Suppressor macrophage (primary cell): ENCODE data around the gene SHC3.

Source experiments
- DNase-seq, 4 experiments: peaks; one replicate each; pipeline ENCODE4 v3.0.0-alpha.2; 2020 to 2022

The SHC3 gene

GRCh38 chr9:89052470-89053097 lies 126.0 kb downstream of the SHC3 start:
- DNase-seq: no peak

DNA sequence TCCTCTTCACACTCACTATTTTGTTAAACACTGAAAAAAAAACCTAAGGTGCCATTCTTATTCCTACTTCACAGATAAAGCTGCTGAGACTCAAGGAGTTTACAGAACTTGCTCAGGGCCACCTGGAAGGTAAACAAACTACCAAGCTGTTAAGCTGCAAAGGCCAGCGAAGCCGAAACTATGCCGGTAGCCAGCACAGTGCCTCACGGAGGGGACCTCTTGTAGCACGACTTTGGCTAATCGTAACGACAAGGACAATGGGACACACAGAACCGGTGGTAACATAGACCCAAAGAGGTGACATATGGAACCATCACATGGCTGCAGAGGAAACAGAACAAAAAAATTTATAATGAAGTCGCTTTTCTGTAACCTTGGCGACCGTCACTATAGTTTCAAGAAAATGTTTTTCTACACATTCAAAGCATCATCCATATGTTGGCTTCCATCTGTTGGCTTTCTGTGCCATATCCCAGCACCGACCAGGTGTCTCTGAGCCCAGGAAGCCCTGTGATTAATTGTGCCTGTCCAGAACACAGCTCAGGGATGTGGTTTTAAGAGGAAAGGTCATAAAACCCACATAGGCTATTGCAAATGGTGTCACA lies 127.1 kb downstream of the SHC3 start:
- no peak for DNase-seq

DNA sequence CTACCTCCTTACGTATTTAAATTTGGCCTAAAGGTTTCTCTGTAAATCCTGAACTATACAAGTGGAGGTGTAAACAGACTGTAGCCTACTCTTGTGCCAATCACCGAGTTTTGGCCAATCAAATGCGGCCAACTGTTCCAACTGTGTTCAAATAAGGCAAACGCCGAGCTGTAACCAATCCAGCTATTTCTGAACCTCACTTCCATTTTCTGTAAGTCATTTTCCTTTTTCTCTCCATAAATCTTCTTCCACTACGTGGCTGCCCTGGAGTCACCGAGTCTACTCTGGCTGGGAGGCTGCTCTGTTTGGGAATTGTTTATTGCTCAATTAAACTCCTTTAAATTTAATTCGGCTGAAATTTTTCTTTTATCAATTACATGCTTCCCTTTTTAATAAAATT lies 129.0 kb downstream of the SHC3 start:
- DNase-seq: no peak

DNA sequence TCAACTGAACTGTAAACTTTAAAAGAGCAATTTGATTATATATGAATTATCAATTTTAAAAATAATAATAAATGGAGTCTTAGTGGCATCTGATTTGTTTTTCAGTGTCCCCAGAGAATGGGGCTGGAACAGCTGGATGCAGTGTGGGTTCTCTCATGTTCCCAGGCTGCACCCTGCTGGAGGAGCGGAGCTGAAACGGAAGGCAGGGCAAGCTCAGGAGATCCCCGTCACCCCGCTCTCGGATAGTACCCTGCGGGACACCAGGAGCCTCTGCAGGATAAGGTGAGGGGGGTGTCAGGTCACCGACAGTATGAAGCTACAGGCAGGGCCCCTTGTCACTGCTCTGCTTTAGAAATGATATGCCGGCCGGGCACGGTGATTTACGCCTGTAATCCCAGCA lies 130.0 kb downstream of the SHC3 start:
- DNase-seq: no peak

GRCh38 chr9:89047667-89048066 lies 131.0 kb downstream of the SHC3 start:
- no peak for DNase-seq

DNA sequence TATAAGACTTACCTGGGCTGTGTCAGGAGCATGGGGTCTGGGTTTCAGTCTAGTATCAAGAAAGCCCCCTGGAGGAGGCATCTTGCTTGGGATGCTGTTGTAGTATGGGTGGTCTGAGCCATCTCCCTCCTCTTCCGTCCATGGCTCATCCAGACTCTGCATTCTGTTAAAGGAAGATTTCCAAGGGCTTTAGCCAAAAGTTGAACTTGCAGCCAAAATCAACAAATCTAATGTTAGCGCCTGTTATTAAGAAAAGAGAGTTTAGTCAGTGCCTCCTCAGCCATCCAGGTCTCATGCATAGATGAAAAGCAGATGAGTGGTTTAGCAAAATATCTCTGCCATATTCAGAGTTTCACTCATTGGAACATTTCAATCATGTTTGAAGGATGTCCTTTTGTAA lies 131.8 kb downstream of the SHC3 start:
- no peak for DNase-seq

- DNase-seq: no peak
Measured at GRCh38 chr9:89044881-89045280, 133.7 kb downstream of the SHC3 start.

DNA sequence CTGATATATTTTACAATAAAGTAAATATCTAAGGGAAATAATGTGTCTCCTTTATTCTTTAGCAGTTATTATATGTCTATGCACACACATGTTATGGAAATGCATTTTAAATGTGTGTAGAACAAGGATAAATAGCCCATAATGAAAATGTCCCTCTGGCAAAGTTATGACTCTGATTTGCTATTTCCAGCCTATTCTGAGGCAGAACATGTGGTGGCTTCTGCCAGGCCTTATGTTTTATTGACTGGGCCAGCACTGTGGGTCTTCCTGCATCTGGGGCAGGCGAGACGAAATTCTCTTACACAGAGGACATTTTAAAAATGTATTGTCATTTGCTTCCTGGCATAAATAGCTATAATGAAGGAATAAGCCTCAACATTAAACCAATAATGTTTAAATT lies 134.5 kb downstream of the SHC3 start:
- no peak for DNase-seq

DNA sequence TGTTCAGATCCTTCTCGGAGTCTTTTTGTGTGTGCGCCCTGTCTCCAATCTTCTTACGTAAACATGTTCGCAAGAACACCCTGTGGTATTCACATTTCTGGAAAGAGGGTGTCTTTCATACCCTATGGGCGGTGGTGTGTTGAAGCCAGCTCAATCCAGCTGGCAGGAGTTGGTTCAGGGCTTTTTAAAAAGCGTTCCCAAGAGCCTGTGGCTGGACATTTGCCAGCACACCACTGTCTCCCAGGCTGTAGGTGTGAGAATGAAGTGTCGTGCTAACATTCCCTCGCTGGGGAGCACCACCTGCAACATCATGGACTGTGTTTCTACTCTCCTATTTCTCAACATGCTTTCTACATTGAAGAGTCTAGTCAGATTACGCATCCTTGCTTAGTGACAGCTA lies 135.6 kb downstream of the SHC3 start:
- DNase-seq: no peak

GRCh38 chr9:89039664-89040063 lies 139.0 kb downstream of the SHC3 start:
- no peak for DNase-seq

DNA sequence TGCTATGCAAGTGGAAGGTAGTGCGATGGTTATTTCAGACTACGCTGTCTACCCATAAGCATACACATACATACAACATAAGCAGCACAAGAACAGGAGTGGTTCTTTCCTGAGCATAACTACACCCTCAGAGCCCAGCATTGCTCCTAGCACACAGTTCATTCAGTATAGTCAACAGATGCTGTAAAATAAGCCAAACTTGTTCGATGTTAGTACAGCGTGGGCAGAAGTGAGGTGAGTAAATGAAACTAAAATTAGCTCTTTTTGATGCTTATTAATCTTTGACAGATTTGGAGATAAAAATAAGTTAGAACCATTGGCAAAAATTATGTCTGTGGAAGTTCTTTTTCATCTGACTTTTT lies 139.5 kb downstream of the SHC3 start:
- no peak for DNase-seq

DNA sequence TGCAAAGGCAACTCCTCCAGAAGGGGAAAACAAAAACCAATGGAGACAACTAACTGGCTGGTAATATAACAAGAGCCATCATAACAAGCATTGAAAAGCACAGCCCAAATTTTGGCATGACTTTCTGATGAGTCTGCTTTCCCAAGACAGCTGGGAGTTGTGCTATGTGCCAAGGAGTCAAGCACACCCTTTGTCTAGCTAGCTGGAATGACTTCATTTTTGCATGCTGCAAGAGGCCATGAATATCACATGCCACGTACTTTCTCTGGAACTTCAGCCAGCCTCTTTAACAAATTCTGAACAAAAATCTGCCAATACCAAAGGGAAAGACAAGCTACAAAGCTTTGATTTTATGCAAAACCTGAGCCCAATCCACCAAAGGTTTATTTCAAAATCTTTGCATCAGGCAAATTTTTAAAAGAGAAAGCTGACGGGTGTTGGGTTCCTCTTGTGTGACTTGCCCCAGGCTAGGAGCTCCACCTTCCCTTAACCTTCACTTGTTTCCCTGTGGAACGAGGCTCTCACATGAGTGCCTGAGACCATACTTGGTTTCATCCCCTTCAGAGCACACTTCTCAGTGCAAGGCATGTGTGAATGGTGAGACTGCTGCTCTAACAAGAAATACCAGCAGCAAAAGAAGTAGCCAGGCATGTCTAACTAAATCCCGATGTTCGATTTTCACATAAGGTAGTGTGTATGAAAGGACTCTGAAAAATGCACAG lies 140.1 kb downstream of the SHC3 start:
- peak; percentile 14 to 57 (median 46) for DNase-seq

GRCh38 chr9:89037891-89038290 lies 140.7 kb downstream of the SHC3 start:
- DNase-seq: no peak

GRCh38 chr9:89037346-89037745 lies 141.3 kb downstream of the SHC3 start:
- DNase-seq: peak; percentile 22 to 60 (median 46)

DNA sequence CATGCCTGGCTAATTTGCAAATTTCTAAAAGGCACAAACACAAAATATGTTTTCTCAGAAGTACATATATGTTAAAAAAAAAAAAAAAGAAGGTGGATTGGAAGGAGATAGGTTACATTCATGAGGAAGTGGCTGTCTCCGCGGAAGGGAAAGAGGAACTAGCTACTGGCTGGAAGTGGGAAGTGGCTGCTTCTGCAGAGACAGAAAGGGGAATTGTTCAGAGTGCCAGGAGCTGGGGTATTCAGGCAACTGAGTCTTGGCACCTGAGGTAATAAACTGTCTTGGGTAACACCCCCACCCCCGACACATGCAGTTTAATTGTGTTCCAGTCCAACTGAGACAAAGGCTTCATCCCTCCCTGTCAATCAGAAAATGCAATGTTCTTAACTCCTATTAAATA lies 141.7 kb downstream of the SHC3 start:
- peak; percentile 82 to 93 (median 88) for DNase-seq

GRCh38 chr9:89036383-89036782 lies 142.2 kb downstream of the SHC3 start:
- peak; percentile 58 to 77 (median 62) for DNase-seq

GRCh38 chr9:89032661-89033060 lies 146.0 kb downstream of the SHC3 start:
- no peak for DNase-seq

DNA sequence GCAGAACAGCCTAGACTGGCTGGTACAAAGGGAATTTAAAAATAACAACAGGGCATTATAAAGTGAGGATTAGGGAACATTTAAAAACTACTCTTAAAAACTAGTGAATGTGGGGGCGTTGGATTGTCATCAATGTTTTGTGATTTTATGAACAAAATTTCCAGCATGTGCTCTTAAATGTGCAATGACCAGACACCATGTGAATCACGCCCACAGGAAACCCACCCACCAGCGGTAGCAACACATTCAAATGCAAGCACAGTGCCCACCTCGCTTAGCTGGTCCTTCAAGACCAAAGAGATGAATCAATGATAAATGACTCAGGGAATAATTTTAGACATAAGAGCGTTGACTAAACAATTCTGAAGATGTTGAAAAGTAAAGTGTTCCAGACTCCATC lies 146.4 kb downstream of the SHC3 start:
- DNase-seq: peak; percentile 35 to 57 (median 44)

DNA sequence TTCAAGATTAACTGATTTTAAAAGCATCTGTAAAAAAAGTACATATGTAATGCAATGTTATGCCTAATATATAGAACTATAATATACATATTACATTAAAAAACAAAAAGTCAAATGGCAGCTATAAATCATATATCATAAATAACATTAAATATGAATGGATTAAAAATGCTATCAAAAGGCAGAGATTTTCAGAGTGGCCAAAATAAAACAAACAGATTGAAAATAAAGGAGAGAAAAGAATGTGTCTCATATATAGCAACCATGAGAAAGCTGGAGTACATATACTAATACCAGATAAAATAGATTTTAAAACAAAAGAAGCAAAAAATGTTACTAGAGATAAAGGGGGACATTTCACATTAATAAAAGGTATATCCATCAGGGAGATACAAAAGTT lies 148.8 kb downstream of the SHC3 start:
- DNase-seq: no peak

GRCh38 chr9:89026876-89027275 lies 151.7 kb downstream of the SHC3 start:
- DNase-seq: peak; percentile 62 to 83 (median 76)

DNA sequence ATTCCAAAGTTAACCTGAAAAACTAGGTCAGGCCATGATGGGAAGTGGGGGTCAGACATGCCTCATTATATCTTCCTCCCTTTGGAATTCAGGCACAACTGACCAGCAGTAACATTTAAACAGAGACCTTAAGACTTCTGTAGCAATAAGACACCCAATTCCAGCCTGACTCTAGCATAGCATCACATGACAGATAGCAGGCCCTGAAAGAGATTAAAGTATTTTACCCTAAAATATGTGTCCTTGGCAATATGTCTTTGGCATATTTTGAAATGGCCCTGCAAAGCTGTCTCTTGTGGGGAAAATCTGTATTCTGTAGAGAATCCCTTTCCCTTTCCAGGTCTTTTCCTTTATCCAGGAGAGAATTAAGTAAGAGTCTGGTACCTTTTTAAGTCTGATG lies 153.1 kb downstream of the SHC3 start:
- DNase-seq: no peak

DNA sequence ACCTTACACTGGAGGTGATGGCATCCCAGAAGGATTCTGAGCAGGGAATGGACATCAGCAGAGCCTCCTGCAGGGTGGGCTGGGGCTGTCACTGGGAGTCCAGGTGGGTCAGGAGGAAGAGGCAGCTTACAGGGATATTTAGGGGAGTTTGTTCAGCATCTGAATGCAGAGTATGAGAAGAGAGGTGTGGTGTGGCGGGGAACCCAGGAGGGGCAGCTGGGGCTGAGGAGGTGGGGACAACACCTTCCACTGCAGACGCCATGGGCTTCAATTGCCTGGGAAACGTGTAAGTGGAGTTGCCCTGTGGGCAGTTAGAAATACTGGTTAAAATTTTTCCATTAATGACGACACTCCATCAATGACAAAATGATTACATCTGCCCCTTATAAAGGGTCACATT lies 153.9 kb downstream of the SHC3 start:
- no peak for DNase-seq

DNA sequence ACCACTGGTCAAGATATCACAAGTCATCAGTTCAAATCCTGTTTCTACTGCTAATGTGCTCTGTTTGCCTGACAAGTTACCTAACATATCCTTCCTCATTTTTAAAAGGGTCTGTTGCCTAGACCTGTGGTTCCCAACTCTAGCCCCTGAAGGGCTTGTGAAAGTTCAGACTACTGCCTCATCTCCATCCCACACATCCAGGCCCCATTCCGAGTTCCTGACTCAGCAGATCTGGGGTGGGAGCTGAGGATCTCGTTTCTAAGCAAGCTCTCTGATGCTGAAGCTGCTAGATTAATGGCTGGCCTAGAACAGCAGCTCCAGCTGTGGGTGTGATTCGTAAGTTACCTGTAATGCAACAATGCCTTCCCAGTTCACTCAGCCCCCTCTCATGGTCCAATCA lies 154.9 kb downstream of the SHC3 start:
- peak; percentile 27 to 62 (median 48) for DNase-seq

- DNase-seq: peak; percentile 24 to 63 (median 52)
Measured at GRCh38 chr9:89022902-89023301, 155.7 kb downstream of the SHC3 start.
